NB4 (cell line): ENCODE measurements around the gene DDAH1.

ENCODE experiments used
- DNase-seq: peaks from one replicate; pipeline ENCODE4 v3.0.0; 2010; ENCODE audit warnings: low read depth
- H3K4me3 ChIP-seq: one replicate; pipeline ENCODE4 v1.5.1; 2011; ENCODE audit warnings: mild to moderate bottlenecking, low read depth, low read length, moderate library complexity
- MYC ChIP-seq: IDR thresholded peaks from 2 replicates; pipeline ENCODE4 v1.6.1; 2011; ENCODE audit warnings: low read depth, low read length
- POLR2A ChIP-seq: IDR thresholded peaks from 2 replicates; pipeline ENCODE4 v1.6.1; 2011; ENCODE audit warnings: mild to moderate bottlenecking; ENCODE audit not compliant: insufficient read length; ENCODE audit errors: extremely low read depth
- TF ChIP-seq, protein P1 (sequence below): IDR thresholded peaks from 2 replicates; pipeline ENCODE4 v1.6.1; 2011; ENCODE audit warnings: low read depth, low read length
- TF ChIP-seq, protein P2 (sequence below): IDR thresholded peaks from one replicate; pipeline ENCODE4 v1.5.1; 2012; ENCODE audit warnings: low read depth, low read length

Gene DDAH1

DNA sequence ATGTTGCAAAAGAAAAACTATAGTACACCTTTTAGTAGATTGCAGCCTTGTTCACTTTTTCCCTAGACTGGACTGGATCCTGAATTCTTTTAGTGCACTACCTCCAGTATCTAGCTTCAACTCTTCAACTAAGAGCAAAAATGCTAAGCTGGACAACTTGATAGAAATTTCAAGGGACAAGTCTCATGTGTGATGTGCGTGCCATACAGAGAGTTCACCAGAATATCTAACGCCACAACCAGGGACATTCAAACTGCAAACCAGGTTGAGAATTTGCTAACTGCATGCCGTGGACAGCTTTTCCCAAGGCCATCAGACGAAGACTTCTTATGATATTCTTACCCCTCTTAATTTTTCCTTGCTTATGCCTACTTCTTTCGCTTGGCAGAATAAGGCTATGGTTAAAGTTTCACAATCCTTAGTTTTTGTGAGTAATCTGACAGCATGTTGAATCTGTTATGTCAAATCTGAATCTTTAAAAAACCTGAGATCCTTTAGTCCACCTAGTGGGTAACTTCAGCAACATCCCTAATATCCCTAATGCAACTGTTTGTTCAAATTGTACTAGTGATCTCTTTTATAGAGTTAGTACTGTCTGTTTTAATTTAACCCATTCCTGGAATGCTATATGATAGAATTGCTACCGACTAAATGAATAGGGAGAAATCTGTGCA, 66.4 kb downstream of the DDAH1 start:
- TF ChIP-seq POLR2A: no peak
- TF ChIP-seq, protein P1, sequence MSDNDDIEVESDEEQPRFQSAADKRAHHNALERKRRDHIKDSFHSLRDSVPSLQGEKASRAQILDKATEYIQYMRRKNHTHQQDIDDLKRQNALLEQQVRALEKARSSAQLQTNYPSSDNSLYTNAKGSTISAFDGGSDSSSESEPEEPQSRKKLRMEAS: no peak
- TF ChIP-seq MYC: no peak
- TF ChIP-seq, protein P2, sequence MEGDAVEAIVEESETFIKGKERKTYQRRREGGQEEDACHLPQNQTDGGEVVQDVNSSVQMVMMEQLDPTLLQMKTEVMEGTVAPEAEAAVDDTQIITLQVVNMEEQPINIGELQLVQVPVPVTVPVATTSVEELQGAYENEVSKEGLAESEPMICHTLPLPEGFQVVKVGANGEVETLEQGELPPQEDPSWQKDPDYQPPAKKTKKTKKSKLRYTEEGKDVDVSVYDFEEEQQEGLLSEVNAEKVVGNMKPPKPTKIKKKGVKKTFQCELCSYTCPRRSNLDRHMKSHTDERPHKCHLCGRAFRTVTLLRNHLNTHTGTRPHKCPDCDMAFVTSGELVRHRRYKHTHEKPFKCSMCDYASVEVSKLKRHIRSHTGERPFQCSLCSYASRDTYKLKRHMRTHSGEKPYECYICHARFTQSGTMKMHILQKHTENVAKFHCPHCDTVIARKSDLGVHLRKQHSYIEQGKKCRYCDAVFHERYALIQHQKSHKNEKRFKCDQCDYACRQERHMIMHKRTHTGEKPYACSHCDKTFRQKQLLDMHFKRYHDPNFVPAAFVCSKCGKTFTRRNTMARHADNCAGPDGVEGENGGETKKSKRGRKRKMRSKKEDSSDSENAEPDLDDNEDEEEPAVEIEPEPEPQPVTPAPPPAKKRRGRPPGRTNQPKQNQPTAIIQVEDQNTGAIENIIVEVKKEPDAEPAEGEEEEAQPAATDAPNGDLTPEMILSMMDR: no peak
- no peak overlapping the region for H3K4me3 ChIP-seq
- DNase-seq: no peak

DNA sequence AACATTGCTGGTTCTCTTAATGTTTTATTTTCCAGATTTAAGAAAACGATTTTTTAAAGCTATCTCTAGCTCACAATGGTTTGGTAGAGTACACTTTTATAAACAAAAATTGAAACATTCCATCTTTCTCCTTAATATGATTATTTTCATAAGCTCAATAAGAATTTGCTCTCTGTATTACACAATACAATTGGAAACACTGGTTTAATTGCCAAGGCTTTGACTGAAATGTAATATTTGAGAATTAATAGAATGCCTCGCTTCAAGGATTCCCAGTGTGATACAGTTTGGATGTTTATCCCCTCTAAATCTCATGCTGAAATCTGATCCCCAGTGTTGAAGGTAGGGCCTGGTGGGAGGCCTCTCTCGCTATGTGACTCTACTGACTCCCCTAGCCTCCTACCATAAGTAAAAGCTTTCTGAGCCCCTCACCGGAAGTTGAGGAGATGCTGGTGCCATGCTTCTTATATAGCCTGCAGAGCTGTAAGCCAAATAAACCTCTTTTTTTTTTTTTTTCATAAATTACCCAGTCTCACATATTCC, 67.4 kb downstream of the DDAH1 start:
- no peak for TF ChIP-seq MYC
- TF ChIP-seq, protein P1: no peak
- TF ChIP-seq POLR2A: no peak
- TF ChIP-seq, protein P2: no peak
- no peak for DNase-seq

GRCh38 chr1:85396194-85396593, 68.8 kb downstream of the DDAH1 start:
- DNase-seq: no peak
- TF ChIP-seq, protein P1: no peak
- TF ChIP-seq POLR2A (no peak), MYC (no peak)
- TF ChIP-seq, protein P2: no peak
- H3K4me3 ChIP-seq: no peak overlapping the region

More for the DNA sequence above, 67.4 kb downstream of the DDAH1 start:
- H3K4me3 ChIP-seq: no peak overlapping the region

DNA sequence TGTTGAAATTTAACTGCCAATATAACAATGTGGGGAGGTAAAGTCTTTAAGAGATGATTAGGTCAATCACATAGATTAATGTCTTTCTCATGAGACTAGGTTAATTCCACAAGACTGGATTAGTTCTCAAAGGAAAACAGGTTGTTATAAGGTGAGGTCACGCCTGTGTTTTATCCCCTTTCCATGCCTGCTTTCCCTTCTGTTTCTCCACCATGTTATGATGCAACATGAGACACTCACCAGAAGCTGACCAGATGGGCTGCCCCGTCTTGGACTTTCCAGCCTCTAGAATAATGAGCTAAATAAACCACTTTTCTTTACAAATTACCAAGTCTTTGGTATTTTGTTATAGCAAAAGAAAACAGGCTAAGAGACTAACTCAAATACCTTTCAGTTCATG, 70.8 kb downstream of the DDAH1 start:
- H3K4me3 ChIP-seq: no peak overlapping the region
- no peak for TF ChIP-seq MYC
- DNase-seq: no peak

DNA sequence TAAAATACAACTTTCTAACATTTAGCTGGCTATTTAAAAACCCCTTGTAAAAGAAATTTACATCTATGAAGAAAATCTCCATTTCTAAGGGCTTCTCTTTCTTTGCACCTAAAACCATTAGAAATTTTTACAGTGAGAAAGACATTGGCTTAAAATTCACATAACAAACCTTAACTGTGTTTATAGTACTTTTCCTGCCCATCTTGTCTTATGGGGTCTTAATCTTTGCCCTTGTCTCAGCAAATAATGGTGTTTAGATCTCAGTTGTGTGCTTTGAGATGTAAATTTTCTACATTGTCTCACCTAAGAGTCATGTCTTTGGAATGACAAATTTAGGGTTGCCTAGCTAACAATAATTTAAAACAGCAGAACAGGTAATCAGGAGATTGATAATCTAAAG, 71.5 kb downstream of the DDAH1 start:
- no peak for DNase-seq
- no peak for TF ChIP-seq MYC
- TF ChIP-seq, protein P2: no peak
- H3K4me3 ChIP-seq: no peak overlapping the region

GRCh38 chr1:85388416-85388815, 76.5 kb downstream of the DDAH1 start:
- no peak for DNase-seq
- TF ChIP-seq, protein P2: no peak
- TF ChIP-seq MYC (no peak), POLR2A (no peak)
- TF ChIP-seq, protein P1: no peak
- H3K4me3 ChIP-seq: no peak overlapping the region
